Stimulated activated naive CD8-positive, alpha-beta T cell treated with anti-CD3 and anti-CD28 coated beads, Interleukin-15, Interleukin-2, amounts not matched to agents 100 U/mL and 50 U/mL, for 24 hours (primary cell): ENCODE data around the gene PALM2AKAP2.
"Not testable (repeated sequence)": the region's sequence is repeated elsewhere in the genome, so short reads cannot be mapped to it uniquely, and the experiment has no call there.

Experiments
- ATAC-seq: fragments of 150-1000 bp; cut with Tn5 transposase; one replicate; pipeline ENCODE4 v1.10.0; 2021
- DNase-seq: peaks from one replicate; pipeline ENCODE4 v3.0.0; 2021

The PALM2AKAP2 gene

GRCh38 chr9:109805050-109805449 is 25.1 kb downstream of the PALM2AKAP2 start:
- no peak for ATAC-seq
- DNase-seq: no peak

DNA sequence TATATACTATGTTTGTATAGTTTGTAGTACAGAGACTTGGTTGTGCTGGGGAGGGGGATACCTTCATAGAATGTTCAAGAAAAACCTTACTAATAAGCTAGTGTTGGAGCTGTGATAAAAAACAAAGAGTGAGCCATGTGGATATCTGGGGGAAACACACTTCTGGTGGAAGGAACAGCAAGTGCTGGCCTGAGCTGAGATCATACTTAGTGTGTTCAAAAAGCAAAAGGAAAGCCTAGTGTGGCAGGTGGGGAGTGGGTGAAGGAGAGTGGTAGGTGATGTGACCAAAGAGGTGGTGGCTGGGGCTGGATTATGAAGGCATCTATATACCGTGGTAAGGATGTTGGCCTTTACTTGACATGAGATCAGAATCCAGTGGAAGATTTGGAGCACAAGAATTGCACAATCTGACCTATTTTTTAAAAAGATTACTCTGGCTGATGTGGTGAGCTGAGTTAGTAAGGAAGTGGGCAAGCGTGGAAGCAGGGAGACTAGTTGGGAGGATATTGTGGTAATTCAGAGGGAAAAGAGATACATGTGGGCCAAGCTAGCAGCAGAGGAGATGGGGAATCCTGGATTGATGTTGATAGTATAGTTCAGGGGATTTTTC is 26.6 kb downstream of the PALM2AKAP2 start:
- DNase-seq (no peak), ATAC-seq (no peak)

GRCh38 chr9:109811876-109812275 is 31.9 kb downstream of the PALM2AKAP2 start:
- no peak for ATAC-seq
- DNase-seq: no peak

DNA sequence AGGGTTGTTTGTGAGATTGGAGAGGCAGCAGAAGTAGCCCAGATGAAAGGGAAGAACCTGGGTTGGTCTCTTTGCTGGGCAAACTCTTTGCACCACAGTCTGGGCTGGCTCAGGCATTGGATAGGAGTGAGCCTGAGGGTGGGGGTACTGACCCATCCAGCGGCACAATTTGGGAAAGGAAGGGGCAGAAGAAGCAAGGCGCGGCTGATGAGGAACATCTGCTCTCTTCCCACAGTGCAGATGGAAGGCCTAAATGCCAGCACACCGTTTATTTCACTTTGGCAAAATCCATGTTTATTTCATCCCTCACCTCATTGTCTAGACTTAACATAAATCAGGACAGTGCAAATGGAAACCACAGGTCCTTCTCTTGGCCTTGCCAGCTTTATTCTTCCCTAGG is 32.3 kb downstream of the PALM2AKAP2 start:
- no peak for ATAC-seq
- DNase-seq: no peak

DNA sequence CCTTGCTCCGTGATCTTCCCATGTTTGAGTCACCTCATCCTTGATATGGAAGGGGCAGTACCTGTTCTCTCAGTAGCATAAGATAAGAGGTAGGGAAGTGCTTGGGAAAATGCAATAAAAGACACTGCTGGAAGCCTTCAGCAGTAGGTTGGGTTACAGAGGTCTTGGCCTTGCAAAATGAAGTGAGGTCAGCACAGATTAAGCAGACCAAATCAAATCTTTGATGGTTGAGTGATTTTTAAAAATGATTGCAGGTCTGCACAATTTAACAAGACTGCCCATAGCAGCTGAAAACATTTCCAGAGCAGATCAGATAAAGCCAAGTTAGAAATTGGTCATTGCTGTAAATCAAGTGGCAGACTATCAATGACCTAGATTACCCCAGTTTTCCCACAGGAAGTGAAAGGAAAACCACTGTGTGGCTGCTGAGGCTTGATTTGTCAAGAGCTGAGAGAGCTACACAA is 32.9 kb downstream of the PALM2AKAP2 start:
- DNase-seq: no peak

GRCh38 chr9:109813303-109813702 is 33.3 kb downstream of the PALM2AKAP2 start:
- no peak for ATAC-seq
- DNase-seq: no peak

More for the DNA sequence above, 32.9 kb downstream of the PALM2AKAP2 start:
- ATAC-seq: no peak

- DNase-seq: no peak
- no peak for ATAC-seq
Observed at GRCh38 chr9:109813829-109814228, 33.8 kb downstream of the PALM2AKAP2 start.

GRCh38 chr9:109815366-109815947 is 35.5 kb downstream of the PALM2AKAP2 start:
- no peak for DNase-seq
- ATAC-seq: no peak

- ATAC-seq: no peak
- no peak for DNase-seq
Observed at GRCh38 chr9:109816490-109816889, 36.5 kb downstream of the PALM2AKAP2 start.

GRCh38 chr9:109817146-109817845 is 37.3 kb downstream of the PALM2AKAP2 start:
- DNase-seq (no peak), ATAC-seq (no peak)

- ATAC-seq: peak; percentile 40
Observed at GRCh38 chr9:109817846-109818472, 38.0 kb downstream of the PALM2AKAP2 start.

GRCh38 chr9:109821711-109822110 is 41.7 kb downstream of the PALM2AKAP2 start:
- DNase-seq: no peak
- no peak for ATAC-seq

More at GRCh38 chr9:109817846-109818472, 38.0 kb downstream of the PALM2AKAP2 start:
- DNase-seq: peak; percentile 45

- not testable (repeated sequence) for ATAC-seq, DNase-seq
Observed at GRCh38 chr9:109825383-109825782, 45.4 kb downstream of the PALM2AKAP2 start.

DNA sequence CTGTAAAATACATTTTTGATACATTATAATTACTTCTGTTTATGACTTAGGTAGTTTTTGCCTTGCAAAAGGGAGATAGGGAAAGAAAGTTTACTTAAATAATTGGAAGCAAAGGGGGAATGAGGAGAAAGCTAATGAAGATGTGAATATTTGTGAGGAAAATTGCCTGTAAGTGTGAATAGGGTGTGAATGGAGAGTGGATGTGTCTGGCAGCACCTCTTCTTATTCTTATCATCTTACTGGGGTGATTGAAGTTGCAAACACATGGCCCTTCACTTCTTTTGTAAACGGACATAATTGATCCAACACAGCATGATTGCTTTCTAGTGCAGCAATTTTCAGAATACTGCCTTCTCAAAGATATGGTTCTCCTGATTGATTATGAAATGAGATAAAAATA is 46.6 kb downstream of the PALM2AKAP2 start:
- DNase-seq: no peak
- no peak for ATAC-seq

DNA sequence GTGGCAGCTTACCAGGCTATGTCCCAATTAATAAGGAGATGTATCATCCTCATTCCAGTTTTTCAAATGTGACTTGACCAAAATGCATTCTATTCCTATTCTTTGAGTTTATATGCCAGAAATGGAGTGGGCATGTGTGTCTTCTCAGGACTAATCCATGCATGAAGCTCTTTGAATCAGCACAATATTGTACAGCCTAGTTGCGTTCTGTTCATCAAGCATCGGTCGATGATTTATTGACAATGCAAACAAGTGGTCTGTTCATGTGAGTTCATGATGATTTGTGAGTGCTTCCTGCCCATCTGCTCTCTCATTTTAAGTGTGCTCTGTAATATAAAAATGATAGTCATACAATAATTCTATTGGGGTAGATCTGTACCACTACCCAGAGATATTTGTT is 48.3 kb downstream of the PALM2AKAP2 start:
- no peak for ATAC-seq
- no peak for DNase-seq
